Stimulated activated CD8-positive, alpha-beta memory T cell treated with anti-CD3 and anti-CD28 coated beads, Interleukin-15, amount 100 ng/mL, for 48 hours (primary cell): ENCODE measurements around the gene AKTIP.
A peak's percentile ranks its signal among the peaks of the same experiment; 100 is the strongest.
"Not testable (repeated sequence)": the region's sequence is repeated elsewhere in the genome, so short reads cannot be mapped to it uniquely, and the experiment has no call there.

Source experiments
- DNase-seq, 2 donors: peaks; one replicate each; pipeline ENCODE4 v3.0.0-alpha.2; 2020; ENCODE audit warnings: low read depth in 2 of 2

AKTIP gene

DNA sequence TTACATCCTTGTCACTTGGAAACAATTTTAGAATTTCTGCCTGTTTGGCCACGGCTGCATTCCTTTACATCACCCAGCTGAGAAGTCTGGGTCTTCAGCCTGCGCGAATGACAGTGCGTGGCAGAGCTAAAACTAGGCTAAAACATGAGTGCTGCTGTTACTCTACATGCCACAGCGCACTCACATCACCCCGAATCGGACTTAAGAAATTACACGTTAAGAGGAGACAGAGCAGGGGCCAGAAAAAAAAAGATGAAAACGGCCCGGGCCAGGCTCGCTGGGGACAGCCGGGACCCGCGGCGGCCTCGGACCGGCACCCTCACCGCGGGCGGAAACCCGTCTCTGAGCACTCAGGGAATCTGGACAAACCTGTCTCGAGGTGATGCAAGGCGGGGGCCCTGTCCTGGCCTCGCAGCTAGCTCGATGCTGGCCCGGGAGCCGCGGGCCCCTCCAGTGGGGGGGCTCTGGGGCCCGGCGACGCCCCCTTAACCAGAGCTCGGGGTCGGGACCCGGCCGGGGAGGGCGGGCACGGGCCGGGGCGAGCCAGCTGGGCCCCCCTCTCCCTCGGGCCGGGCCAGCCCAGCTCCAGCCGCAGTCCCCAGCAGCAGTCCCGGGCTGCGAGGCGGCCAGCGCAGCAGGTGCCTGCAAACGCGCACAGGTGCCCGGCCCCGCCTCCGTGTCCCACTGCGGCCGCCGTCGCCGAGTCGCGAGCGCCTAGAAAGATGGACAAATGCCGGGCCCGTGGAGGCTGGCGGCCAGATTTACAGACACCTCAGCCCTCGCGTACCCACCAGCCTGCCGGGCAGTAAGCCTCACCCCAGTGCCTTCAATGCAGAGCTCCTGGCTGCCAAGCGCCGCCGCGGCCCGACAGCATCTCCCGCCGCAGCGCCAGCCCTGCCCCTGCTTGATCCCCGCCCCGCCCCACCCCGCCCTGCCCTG is at the start of gene AKTIP:
Gene AKTIP (minus strand): TSS at position 879 of the 939 bp plus-strand sequence. CDS start 2,950 bp downstream, outside the sequence.
- DNase-seq: peak in 1 of 2 donors; percentile 54

DNA sequence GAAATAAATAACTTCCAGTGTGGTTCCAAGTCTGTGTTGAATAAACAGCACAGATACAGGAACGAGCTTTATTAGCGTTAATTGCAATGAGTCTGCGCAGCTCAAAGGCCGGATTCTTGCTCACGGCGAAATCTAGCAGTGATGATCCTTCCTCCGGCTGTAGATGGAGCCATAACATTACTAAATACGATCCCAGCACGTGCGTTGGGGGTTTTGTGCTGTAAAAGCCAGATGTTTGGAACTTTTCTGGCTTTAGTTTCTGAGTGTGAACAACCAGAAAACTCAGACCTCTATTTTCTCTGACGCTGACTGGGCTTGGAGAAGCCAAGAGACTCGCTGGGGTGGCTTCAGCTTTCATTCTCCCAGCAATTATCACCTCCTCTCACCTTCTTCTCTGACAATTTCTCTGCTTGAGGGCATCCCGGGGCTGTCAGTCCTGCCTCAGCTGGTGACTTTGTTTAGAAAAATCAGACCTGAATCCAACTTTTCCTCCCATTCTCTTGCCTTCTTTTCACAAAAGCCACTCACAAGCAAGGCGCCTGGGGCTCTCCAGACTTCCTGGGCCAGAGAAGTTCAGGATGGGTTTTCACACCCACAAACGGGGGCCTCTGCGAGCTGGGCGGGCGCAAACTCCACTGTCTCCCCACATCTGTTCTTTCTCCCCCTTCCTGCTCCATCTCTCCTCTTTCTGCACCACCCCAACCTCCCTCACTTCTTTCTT is 47.1 kb upstream of the AKTIP start:
- peak; percentile 12 to 14 for DNase-seq

DNA sequence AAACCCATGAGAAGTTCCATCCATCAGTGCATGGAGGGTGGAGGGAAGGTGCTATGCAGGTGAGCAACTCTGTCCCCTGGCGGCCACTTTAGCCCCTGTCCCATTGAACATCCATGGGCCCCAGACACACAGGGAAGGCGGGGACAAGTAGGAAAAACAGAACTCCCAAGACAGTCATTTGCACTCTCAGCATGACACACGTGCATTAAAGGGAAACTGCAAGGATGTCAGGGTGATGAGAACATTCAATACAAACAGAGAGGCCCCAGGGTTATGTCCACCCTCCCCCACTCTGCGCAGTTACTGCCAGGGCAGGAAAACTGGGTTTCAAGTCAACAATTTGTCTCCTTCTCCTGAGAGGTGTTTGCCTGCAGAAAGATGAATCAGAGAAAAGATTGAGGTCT is 44.0 kb upstream of the AKTIP start:
- DNase-seq: no peak

DNA sequence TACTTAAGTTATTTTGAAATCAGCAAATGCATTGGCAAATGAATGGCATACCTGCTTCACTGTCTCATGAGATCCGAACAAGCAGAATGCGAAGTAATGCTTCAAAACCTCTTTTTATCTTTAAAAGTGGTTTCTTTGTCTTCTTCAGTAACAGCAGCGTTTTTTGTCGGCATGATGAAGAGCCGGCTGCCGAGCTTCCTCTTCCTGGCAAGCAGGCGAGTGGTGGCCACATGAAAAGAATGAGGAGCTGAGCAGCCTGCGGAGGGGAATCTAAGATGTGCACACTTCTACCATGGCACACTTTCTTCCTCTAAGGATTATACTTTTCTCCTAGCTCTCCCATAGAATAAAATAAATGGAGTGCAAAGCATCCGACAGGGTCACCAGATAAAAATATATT is 42.4 kb upstream of the AKTIP start:
- peak in 1 of 2 donors; percentile 4 for DNase-seq

DNA sequence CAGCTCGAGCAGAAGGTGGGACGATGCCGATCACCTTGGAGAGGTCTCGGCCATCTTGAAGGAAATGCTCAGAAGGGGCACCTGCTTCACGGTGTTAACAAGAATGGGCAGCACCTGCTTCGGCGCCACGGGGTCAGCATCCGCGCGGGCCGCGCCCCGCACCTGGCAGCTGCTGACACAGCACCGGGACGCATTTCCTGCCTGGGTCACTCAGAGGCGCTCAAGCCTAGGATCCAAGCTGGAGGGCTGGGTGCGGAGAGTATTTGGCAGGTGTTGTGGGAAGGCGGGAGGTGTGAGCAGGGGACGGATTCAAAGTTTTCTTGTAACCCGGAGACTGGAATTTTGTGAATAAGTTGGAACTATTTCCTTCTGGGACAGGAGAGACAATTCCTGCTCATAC is 39.3 kb upstream of the AKTIP start:
- no peak for DNase-seq

DNA sequence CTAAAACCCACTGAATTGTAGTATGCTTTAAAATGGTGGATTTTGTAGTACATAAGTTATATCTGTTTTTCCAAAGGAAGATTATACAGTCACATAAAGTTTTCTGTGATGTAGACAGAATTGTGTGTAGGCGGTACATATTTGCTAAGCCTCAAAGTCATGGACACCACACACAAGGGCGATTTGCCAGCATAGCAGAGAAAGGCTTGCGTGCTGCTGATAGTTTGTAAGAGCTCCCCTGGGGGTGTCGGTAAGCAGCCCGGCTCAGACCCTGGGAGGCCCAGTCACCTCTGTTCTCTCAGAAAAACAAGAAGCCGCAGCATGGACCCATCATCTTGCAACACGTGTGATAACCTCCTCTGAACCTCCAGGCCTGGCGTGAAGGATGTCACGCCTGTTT is 38.3 kb upstream of the AKTIP start:
- no peak for DNase-seq

DNA sequence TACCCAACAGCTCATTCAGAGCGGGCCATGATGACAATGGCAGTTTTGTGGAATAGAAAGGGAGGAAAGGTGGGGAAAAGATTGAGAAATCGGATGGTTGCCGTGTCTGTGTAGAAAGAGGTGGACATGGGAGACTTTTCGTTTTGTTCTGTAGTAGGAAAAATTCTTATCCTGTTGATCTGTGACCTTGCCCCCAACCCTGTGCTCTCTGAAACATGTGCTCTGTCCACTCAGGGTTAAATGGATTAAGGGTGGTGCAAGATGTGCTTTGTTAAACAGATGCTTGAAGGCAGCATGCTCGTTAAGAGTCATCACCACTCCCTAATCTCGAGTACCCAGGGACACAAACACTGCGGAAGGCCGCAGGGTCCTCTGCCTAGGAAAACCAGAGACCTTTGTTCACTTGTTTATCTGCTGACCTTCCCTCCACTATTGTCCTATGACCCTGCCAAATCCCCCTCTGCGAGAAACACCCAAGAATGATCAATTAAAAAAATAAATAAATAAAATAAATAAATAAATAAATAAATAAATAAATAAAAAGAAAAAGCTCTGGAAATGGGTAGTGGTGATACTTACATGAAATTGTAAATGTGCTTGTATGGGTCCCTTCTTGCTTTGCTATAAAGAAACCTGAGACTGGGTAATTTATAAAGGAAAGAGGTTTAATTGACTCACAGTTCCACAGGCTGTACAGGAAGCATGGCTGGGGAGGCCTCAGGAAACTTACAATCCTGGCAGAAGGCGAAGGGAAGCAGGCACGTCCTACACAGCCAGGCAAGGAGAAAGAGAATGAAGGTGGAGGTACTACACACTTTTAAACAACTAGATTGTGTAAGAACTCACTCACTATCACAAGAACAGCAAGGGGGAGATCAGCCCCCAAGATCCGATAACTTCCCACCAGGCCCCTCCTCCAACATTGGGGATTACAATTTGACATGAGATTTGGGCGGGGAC is 37.0 kb upstream of the AKTIP start:
- DNase-seq: not testable (repeated sequence)

DNA sequence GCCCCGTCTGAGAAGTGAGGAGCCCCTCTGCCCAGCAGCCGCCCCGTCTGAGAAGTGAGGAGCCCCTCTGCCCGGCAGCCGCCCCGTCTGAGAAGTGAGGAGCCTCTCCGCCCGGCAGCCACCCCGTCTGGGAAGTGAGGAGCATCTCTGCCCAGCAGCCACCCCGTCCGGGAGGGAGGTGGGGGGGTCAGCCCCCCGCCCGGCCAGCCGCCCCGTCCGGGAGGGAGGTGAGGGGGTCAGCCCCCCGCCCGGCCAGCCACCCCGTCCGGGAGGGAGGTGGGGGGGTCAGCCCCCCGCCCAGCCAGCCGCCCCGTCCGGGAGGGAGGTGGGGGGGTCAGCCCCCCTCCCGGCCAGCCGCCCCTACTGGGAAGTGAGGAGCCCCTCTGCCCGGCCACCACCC is 36.3 kb upstream of the AKTIP start:
- not testable (repeated sequence) for DNase-seq

DNA sequence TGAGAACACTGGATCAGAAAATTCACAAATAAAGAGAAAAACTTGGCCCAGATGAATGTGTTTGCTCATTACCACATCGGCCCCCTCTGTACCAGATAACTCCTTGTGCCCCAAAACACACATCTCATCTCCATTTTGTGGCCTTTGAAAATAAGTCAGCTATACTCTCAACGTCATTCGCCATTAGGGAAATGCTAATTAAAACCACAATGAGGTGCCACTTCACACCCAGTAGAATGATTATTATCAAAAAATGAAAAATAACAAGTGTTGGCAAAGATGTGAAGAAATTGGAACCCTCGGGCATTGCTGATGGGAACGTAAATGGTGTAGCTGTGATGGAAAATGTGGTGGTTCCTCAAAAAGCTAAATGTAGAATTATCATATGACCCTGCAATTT is 34.6 kb upstream of the AKTIP start:
- no peak for DNase-seq

DNA sequence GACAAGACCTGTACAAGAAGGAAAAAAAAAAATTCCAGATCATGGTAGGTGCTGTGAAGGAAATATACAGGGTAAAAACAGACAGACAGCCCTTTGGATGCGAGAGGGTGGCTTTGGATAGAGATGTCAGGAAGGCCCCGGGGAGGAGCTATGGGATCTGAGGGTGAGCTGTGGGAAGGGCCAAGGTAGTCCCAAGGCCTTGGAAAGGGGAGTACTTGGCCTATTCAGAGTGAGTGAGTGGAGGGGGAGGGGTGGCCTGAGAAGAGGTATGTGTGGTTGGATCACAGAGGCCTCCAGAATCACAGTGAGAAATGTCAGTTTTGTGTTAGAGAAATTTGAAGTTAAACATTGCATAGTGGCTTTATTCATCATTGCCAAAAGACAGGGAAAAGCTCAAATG is 31.2 kb upstream of the AKTIP start:
- DNase-seq: no peak

DNA sequence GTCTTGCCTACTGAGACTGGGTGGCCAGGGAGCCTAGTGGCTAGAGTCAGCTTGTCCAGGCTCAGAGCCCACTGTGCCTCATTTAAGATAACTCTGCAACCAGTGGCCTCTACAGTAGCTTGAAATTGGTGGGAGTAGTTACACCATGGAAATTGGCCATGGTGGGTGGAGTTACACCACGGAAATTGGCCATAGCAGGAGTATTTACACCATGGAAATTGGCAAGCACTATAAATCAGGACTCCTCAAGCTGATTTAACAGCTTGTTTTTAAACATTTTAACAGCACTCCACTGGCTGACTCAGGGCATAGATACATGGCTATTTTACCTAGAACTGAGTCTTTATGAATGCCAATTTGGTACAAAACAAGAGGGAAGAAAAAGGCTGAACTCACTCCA is 27.7 kb upstream of the AKTIP start:
- DNase-seq: no peak

DNA sequence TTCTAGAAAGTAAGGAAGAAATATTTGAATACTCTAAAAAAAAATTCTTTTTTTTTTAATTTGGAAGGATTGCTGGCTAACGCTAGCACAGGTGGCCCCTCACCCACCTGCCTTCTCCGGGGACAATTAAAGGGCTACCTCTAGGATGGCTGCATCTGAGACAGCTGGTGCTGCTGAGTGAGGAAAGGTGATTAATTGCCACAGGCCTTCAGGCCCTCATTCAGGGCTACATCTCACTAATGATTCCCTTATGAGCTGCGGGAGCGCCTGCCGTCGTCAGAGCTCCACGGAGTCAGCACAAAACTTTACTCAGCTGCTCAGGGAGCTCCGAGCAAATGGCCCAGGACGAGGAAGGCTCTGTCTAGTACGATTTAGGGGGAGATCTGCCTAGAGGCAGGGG is 27.0 kb upstream of the AKTIP start:
- no peak for DNase-seq

DNA sequence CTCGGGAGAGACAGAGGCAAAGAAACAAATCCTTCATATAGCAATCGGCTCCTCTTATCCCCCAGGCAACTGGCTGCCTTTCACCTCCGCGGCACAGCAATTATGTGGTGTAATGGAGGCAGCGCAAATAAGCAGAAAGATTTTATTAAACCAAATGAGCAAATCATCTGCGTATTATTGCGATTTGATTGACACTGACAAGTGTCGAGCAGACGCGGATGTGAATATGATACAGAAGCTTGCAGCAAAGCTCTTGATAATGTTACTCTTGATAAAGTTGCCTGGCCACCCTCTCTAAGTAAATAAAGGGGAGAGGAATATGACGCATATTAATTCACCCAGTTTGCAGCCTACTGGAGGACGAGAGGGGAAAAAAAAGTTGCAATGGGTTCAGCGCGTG is 26.5 kb upstream of the AKTIP start:
- DNase-seq: no peak

DNA sequence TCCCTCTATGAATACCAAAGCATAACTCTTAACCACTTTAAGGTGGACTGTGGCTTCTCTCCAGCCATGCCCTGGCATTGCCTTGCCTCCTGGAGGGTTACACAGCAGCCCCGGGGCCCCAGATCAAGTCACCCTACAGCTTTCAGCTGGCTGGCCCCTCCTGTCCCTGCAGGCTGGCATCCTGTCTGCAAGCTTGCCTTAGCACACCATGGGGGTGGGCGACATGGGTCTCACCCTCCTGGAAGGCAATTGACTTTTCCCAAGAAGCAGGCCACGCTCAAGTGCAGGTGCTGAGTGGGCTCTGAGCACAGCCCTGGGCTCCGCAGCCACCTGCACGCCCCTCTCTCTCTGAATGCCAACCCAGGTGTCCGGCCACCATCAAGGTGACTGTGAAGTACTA is 25.8 kb upstream of the AKTIP start:
- no peak for DNase-seq

DNA sequence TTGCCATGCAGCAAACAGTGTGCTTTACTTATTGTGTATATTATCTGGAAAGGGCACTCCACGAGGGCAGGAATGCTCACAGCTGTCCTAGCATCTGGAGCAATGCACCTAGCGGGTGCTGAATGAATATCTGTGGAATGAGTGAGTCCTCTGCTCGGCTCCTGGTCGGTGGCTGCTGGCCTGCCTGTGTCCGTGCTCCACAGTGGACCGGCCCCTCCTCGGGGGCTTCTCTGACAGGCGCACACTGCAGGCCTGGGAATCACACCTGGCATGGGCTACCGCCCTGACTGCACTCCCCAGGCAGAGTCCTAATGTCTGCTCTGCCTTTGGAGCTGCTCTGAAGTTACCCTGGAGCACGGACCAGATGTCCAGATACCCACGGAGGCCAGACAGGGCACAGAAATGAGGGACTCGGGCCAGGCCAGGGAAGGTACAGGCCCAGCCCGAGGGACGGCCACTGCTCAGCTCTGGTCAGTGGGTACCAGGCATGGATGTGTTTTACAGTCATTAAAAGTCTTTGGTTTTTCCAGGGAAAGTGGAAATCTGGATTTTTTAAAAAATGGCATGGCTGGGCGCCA is 21.1 kb upstream of the AKTIP start:
- DNase-seq: no peak

DNA sequence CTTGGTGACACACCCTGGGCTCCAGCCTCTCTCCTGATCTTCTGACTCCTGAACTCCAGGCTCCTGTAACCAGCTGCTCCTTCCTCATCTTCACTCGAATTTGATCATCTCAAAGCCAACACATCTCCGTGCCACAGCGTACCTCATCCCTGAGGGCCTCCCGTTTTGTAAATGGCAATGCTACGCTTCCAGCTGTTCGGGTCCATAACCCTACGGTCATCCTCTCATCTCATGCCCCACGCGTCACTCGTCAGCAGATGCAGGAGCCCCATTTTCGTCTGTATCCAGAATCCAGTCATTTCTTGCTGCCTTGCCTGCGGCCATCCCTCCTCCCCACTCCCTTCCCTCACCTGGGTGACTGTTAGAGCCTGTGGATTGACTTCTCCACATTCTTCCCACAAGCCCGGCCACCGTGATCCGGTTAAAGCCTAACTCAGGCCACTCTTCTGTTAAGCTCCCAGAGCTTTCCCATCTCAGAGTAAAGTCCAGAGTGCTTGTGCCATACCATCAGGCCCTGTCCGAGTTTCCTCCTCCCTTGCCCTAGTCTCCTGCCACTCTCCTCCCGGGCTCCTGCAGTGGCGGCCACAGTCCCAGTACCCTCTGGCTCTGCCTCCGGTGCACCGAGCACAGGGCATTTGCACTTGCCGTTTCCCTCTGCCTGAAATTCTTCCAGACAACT is 20.3 kb upstream of the AKTIP start:
- no peak for DNase-seq

DNA sequence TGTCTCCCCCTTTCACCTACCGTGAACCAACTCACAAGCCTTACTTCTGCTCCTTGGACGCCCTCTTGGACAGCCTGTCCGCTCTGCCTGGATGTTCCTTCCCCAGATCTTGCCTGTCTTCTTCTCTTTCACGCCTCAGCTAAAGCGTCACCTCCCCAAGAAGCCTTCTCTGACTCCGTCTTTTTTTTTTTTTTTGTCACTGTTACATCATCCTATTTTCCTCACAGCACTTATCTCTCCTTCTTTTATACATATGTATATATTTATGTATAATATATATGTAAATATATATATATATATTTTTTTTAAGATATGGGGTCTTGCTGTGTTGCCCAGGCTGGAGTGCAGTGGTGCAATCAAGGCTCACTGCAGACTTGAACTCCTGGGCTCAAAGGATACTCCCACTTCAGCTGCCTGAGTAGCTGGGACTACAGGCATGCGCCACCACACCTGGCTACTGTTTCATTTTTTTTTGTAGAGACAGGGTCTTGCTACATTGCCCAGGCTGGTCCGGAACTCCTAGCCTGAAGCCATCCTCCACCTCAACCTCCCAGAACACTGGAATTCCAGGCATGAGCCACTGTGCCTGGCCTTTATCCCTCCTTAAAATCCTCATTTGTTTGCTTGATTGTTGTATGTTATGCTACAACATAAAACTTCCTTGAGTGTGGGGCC is 16.5 kb upstream of the AKTIP start:
- no peak for DNase-seq

DNA sequence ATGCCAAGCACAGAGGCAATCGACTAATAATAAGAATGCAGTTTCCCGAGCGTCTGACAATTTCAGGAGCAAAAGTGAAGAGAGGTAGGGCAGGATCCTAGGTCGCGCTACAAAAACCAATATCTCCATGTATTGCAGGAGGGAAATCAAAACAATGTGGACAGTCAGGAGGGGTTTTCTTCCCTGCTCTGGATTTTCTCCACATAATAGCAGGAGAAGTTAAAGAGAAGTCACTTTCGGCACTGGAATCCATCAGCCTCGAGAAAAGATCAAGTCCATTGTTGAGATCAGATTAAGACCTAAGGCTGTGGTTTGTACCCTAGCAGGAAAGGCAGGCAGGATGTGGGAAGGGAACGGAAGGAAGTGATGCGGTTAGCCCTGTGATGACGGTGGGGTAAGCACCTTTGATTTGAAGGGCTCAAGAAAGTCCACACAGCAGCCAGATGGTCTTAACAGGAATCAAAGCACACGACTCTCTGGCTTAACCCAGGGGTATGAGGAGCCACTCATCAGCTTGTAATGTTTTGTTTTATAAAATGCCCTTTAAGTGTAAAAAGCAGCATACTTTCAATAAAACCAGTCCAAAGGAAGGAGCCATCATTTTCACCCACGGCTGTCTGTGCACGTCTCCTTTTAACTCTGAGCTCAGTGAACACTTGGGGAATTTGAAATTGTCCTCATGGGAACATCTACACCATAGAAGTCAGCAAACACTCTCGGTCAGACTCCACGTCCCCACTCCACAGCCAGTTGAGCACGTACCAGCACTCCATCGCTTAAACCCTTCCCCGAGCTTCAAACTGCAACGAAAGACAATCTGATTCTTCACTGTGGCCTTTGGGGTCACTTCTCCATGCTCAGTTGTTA is 15.8 kb upstream of the AKTIP start:
- DNase-seq: peak; percentile 59 to 63

DNA sequence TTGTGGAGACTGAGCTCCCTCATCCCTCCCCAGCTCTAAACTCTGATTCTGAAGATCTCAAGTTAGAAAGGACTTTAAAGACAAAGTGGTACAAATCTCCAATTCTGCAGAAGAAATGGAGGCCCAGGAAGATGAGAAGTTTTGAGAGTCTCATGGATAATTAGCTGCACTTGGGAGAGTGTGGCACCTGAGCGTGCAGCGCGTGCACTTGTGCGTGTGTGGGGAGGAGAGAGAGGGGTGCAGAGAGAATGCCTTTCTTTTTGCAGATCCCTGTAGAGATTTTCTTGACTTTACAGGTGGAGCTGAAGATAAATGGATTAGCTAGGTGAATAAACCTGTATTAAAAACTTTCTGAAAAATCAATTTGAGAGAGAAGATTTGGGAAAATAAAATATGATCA is 14.8 kb upstream of the AKTIP start:
- DNase-seq: no peak
